GM12878 (cell line): ENCODE measurements around the gene SPIN1. TPM values are rescaled to one million over a fixed set of nuclear protein-coding genes. Genes with fewer than 3 reads are reported as not detected.

Experiments
- ATAC-seq: fragments of 200-7000 bp; cut with Tn5 transposase; 3 replicates; pipeline ENCODE4 v1.9.1; 2020; ENCODE audit warnings: mild to moderate bottlenecking, moderate library complexity
- BruUV-seq: library from RNA; stranded (reverse); fragments of 400-500 nt; replicated peaks from 2 replicates; lab custom pipeline; 2021; lab: Mats Ljungman, UMichigan
- CTCF ChIA-PET: fragments of 300-600 bp; sonication (Branson Sonifier 250); formaldehyde crosslinking; extraction: SDS; loops from one replicate; lab custom pipeline; 2021; ENCODE audit warnings: inconsistent platforms; lab: Yijun Ruan, JAX
- POLR2A ChIA-PET: fragments of 350-600 bp; formaldehyde crosslinking; extraction: SDS; loops from one replicate; lab custom pipeline; 2021; ENCODE audit warnings: inconsistent platforms; lab: Charles Lee
- RAD21 ChIA-PET: fragments of 300-600 bp; sonication (Branson Sonifier 250); formaldehyde crosslinking; loops from one replicate; lab custom pipeline; 2023; ENCODE audit warnings: antibody characterized with exemption; ENCODE audit not compliant: unreplicated experiment; lab: Charles Lee
- SMC1A ChIA-PET: fragments of 300-600 bp; sonication (Branson Sonifier 250); formaldehyde crosslinking; loops from one replicate; lab custom pipeline; 2023; ENCODE audit not compliant: unreplicated experiment, uncharacterized antibody; lab: Charles Lee
- DNase-seq: peaks from one replicate; pipeline ENCODE4 v3.0.0-alpha.2; 2011; ENCODE audit warnings: low read depth, low spot score
- FAIRE-seq: peaks from 3 replicates; lab custom pipeline; 2011; peaks lifted over from hg19 to GRCh38; lab: Jason Lieb, UNC
- H2AFZ ChIP-seq: 2 replicates; pipeline ENCODE4 v1.6.0; 2011; ENCODE audit warnings: low read depth, low read length, control low read depth; ENCODE audit not compliant: control insufficient read depth
- H3K27ac ChIP-seq: 2 replicates; pipeline ENCODE4 v1.5.1; 2011; ENCODE audit warnings: control low read depth; ENCODE audit not compliant: control insufficient read depth, insufficient read depth
- H3K27me3 ChIP-seq, 2 experiments: replicated peaks in 1 of 2; 2 replicates each; pipeline versions ENCODE4 v1.6.0 to v1.6.1; 2011; ENCODE audit warnings: low read length in 1 of 2; ENCODE audit not compliant: control insufficient read depth in 2 of 2, insufficient read depth in 2 of 2
- H3K36me3 ChIP-seq, 2 experiments: 2 replicates each; pipeline ENCODE4 v1.5.1; 2011; ENCODE audit warnings: low read length in 1 of 2; ENCODE audit not compliant: control insufficient read depth in 2 of 2, insufficient read depth in 2 of 2
- H3K4me1 ChIP-seq: 2 replicates; pipeline ENCODE4 v1.6.1; 2011; ENCODE audit warnings: mild to moderate bottlenecking, low read length, moderate library complexity, mixed read lengths; ENCODE audit not compliant: control insufficient read depth, insufficient read depth
- H3K4me2 ChIP-seq: 2 replicates; pipeline ENCODE4 v1.6.0; 2011; ENCODE audit warnings: control low read depth; ENCODE audit not compliant: control insufficient read depth, insufficient read depth
- H3K4me3 ChIP-seq: fragments of 200-600 bp; sonication (generic); 2 replicates; pipeline ENCODE4 v1.5.1; 2016
- H3K79me2 ChIP-seq: 2 replicates; pipeline ENCODE4 v1.6.0; 2011; ENCODE audit warnings: low read length; ENCODE audit not compliant: control insufficient read depth, insufficient read depth
- H3K9ac ChIP-seq: 2 replicates; pipeline ENCODE4 v1.8.0; 2011; ENCODE audit warnings: low read length, control low read depth, mixed read lengths; ENCODE audit not compliant: control insufficient read depth, insufficient read depth
- H3K9me3 ChIP-seq: replicated peaks from 3 replicates; pipeline ENCODE4 v1.5.1; 2011; ENCODE audit warnings: mild to moderate bottlenecking, low read length; ENCODE audit not compliant: control insufficient read depth, insufficient read depth
- H4K20me1 ChIP-seq: 2 replicates; pipeline ENCODE4 v1.6.0; 2011; ENCODE audit not compliant: control insufficient read depth, insufficient read depth
- BACH1 ChIP-seq: fragments of 450-650 bp; IDR thresholded peaks from 2 replicates; pipeline ENCODE4 v1.6.1; 2017; ENCODE audit warnings: mild to moderate bottlenecking, borderline replicate concordance
- DPF2 ChIP-seq: fragments of 450-650 bp; IDR thresholded peaks from 2 replicates; pipeline ENCODE4 v1.6.1; 2017; ENCODE audit warnings: mild to moderate bottlenecking
- E4F1 ChIP-seq: fragments of 450-650 bp; IDR thresholded peaks from 2 replicates; pipeline ENCODE4 v1.6.1; 2018; ENCODE audit warnings: borderline replicate concordance, mild to moderate bottlenecking; ENCODE audit not compliant: partially characterized antibody
- EP300 ChIP-seq, 2 experiments: fragments of 150-350 bp in 1 of 2; IDR thresholded peaks; 2 replicates each; pipeline ENCODE4 v1.6.1; 2011 to 2012; ENCODE audit warnings: low read depth in 2 of 2, low read length in 2 of 2, borderline replicate concordance in 1 of 2, improper control_type of control experiment in 1 of 2, inconsistent platforms in 1 of 2; ENCODE audit not compliant: control insufficient read depth in 1 of 2
- HCFC1 ChIP-seq: fragments of 150-350 bp; IDR thresholded peaks from 2 replicates; pipeline ENCODE4 v1.6.1; 2014; ENCODE audit warnings: low read length
- HDGF ChIP-seq: fragments of 450-650 bp; IDR thresholded peaks from 2 replicates; pipeline ENCODE4 v1.6.1; 2016; ENCODE audit warnings: antibody characterized with exemption
- IKZF1 ChIP-seq: fragments of 450-650 bp; conservative IDR thresholded peaks from 2 replicates; pipeline ENCODE4 v1.6.1; 2017; ENCODE audit warnings: antibody characterized with exemption, mild to moderate bottlenecking
- IKZF2 ChIP-seq, 2 experiments: fragments of 450-650 bp; IDR thresholded peaks; 2 replicates each; pipeline ENCODE4 v1.6.1; 2017; ENCODE audit warnings: mild to moderate bottlenecking in 2 of 2, moderate library complexity in 2 of 2
- JUNB ChIP-seq: IDR thresholded peaks from 2 replicates; pipeline ENCODE4 v1.6.1; 2016; ENCODE audit warnings: antibody characterized with exemption, mild to moderate bottlenecking
- MTA2 ChIP-seq: fragments of 450-650 bp; IDR thresholded peaks from 2 replicates; pipeline ENCODE4 v1.6.1; 2016; ENCODE audit warnings: low read depth, mild to moderate bottlenecking, moderate library complexity
- NBN ChIP-seq: fragments of 450-650 bp; IDR thresholded peaks from 2 replicates; pipeline ENCODE4 v1.6.1; 2016
- PAX5 ChIP-seq: IDR thresholded peaks from 2 replicates; pipeline ENCODE4 v1.6.1; 2011; ENCODE audit warnings: low read depth, low read length, borderline replicate concordance
- PML ChIP-seq: IDR thresholded peaks from 2 replicates; pipeline ENCODE4 v1.6.1; 2012; ENCODE audit warnings: low read length, inconsistent platforms
- PRDM15 ChIP-seq: fragments of 450-650 bp; formaldehyde crosslinking; IDR thresholded peaks from 2 replicates; pipeline ENCODE4 v1.4.0; 2020; ENCODE audit warnings: mild to moderate bottlenecking, moderate library complexity
- RAD21 ChIP-seq: IDR thresholded peaks from 2 replicates; pipeline ENCODE4 v1.6.1; 2011; ENCODE audit warnings: mild to moderate bottlenecking, low read depth, low read length, moderate library complexity; ENCODE audit not compliant: insufficient read depth
- SREBF1 ChIP-seq: IDR thresholded peaks from 2 replicates; pipeline ENCODE4 v1.6.1; 2012; ENCODE audit warnings: mild to moderate bottlenecking, low read length
- SRF ChIP-seq, 2 experiments: IDR thresholded peaks; 2 replicates each; pipeline ENCODE4 v1.6.1; 2011; ENCODE audit warnings: low read depth in 2 of 2, low read length in 2 of 2, mild to moderate bottlenecking in 1 of 2, moderate library complexity in 1 of 2
- WRNIP1 ChIP-seq: IDR thresholded peaks from 2 replicates; pipeline ENCODE4 v1.6.1; 2011; ENCODE audit warnings: low read depth, low read length, improper control_type of control experiment, borderline replicate concordance
- WGBS: methylation state at CpG from one replicate; pipeline ENCODE4 v1.1.6; 2016; ENCODE audit warnings: low lambda C conversion rate; ENCODE audit not compliant: insufficient replicate concordance, insufficient coverage; ENCODE audit errors: missing lambda C conversion rate; 5-methylcytosine and 5-hydroxymethylcytosine counted together
- in situ Hi-C: fragments of 300-500 bp; cut with MboI; formaldehyde crosslinking; loops from 9 replicates; pipeline ENCODE4 v1.14.3; 2018; ENCODE audit warnings: mixed read lengths
- intact Hi-C: fragments of 100-400 bp; cut with micrococcal nuclease; formaldehyde crosslinking; loops from one replicate; pipeline ENCODE4 v1.14.2; 2022; ENCODE audit not compliant: unreplicated experiment
- polyA plus RNA-seq, 11 experiments: library from polyadenylated mRNA; depleted of rRNA in 4 of 11; unstranded in 6 of 11; stranded (reverse) in 5 of 11; fragments of >200 nt; fragmentation: Nextera tagmentation in 4 of 11; fragmentation: Illumina TruSeq in 1 of 11; extraction: Ambion mirVana in 4 of 11; extraction: Trizol in 1 of 11; gene quantifications; 1 replicate in 1 of 11; 2 replicates in 10 of 11; pipeline versions ENCODE4 v1.2.1 to v1.2.3, GENCODE V29; 2011 to 2016; ENCODE audit warnings: inconsistent platforms in 2 of 11, missing spikeins in 2 of 11, low read depth in 1 of 11
- total RNA-seq, 4 experiments: library from RNA; depleted of rRNA in 3 of 4; stranded (reverse); fragments of >200 nt in 3 of 4; fragmentation: Illumina TruSeq in 1 of 4; extraction: Trizol in 1 of 4; gene quantifications; 2 replicates each; pipeline versions ENCODE4 v1.2.1 to v1.2.3, GENCODE V29; 2013 to 2021

The SPIN1 gene
- total and polyA plus RNA-seq, 10 of the 15 experiments (the other 5 are each of a cell fraction or from before 2014, with no cell fraction given): 6.6 to 30.3 (median 17.1) TPM

GRCh38 chr9:88388886-88389605, 802 bp downstream of the SPIN1 start:
- peak overlapping the region; percentile 77 for H3K4me2 ChIP-seq
- RAD21 ChIA-PET: no interaction called here
- FAIRE-seq: peak; percentile 41
- peak overlapping the region; percentile 98 for H3K4me3 ChIP-seq
- POLR2A ChIA-PET: no interaction called here
- no peaks in the 10 kb centered on the region for H3K9me3 ChIP-seq
- H3K79me2 ChIP-seq: peaks cover 10% of the 10 kb centered on the region
- DNase-seq: no peak
- ATAC-seq: peak; percentile 62
- SMC1A ChIA-PET: no interaction called here
- H4K20me1 ChIP-seq: no peaks in the 10 kb centered on the region
- under 1% methylated on average over 32 of the region's 71 CpGs for WGBS
- H3K9ac ChIP-seq: peak overlapping the region; percentile 65
- peak overlapping the region; percentile 56; the same call in 1 of the 2 replicates for H3K27ac ChIP-seq
- H3K4me1 ChIP-seq: peaks cover 25% of the 10 kb centered on the region
- CTCF ChIA-PET: no interaction called here
- intact Hi-C loops: loop anchor here (5.0 to 10.0 kb wide), 2 partner anchors 186 to 437 kb away; no protein-coding TSS in a partner anchor
- no peaks in the 10 kb centered on the region; a peak in 1 of 4 replicates for H3K36me3 ChIP-seq
- H2AFZ ChIP-seq: peak overlapping the region; percentile 77
- in situ Hi-C loops: no loop called here
- BruUV-seq: no TSS peak
- H3K27me3 ChIP-seq: no peaks in the 10 kb centered on the region
- TF ChIP-seq PML: no peak
- no peak for TF ChIP-seq HDGF
- peak; percentile 2; the same call in 1 of the 2 replicates for TF ChIP-seq DPF2
- no peak for TF ChIP-seq E4F1
- no peak for TF ChIP-seq SREBF1
- TF ChIP-seq HCFC1: no peak
- no peak; the same call in 1 of the 2 replicates for TF ChIP-seq IKZF1
- no peak for TF ChIP-seq SRF (IDR thresholded peaks at IDR 0.05; ENCODE audit: low read depth in 2 of 2, low read length in 2 of 2)
- no peak for TF ChIP-seq EP300 (IDR thresholded peaks at IDR 0.05; ENCODE audit: borderline replicate concordance in 1 of 2, control insufficient read depth in 1 of 2, low read depth in 2 of 2, low read length in 2 of 2)
- TF ChIP-seq BACH1: 0 out of 2 replicates have a peak, but pooled peaks have one; percentile 25
- TF ChIP-seq WRNIP1: no peak
- no peak for TF ChIP-seq JUNB
- TF ChIP-seq RAD21: no peak
- TF ChIP-seq PRDM15 (CRISPR knock-in tag): no peak
- no peak for TF ChIP-seq PAX5
- no peak for TF ChIP-seq NBN
- TF ChIP-seq MTA2: no peak
- no peak for TF ChIP-seq IKZF2 (IDR thresholded peaks at IDR 0.05)
